ENCODE data around the gene KRT79. TPM values are rescaled to one million over a fixed set of nuclear protein-coding genes. Genes with fewer than 3 reads are reported as not detected.
A peak's percentile ranks its signal among the peaks of the same experiment; 100 is the strongest.

The KRT79 gene
- total and polyA plus RNA-seq, 2 of the 8 experiments (the other 6 are each of a cell fraction or from before 2014, with no cell fraction given): not detected

DNA sequence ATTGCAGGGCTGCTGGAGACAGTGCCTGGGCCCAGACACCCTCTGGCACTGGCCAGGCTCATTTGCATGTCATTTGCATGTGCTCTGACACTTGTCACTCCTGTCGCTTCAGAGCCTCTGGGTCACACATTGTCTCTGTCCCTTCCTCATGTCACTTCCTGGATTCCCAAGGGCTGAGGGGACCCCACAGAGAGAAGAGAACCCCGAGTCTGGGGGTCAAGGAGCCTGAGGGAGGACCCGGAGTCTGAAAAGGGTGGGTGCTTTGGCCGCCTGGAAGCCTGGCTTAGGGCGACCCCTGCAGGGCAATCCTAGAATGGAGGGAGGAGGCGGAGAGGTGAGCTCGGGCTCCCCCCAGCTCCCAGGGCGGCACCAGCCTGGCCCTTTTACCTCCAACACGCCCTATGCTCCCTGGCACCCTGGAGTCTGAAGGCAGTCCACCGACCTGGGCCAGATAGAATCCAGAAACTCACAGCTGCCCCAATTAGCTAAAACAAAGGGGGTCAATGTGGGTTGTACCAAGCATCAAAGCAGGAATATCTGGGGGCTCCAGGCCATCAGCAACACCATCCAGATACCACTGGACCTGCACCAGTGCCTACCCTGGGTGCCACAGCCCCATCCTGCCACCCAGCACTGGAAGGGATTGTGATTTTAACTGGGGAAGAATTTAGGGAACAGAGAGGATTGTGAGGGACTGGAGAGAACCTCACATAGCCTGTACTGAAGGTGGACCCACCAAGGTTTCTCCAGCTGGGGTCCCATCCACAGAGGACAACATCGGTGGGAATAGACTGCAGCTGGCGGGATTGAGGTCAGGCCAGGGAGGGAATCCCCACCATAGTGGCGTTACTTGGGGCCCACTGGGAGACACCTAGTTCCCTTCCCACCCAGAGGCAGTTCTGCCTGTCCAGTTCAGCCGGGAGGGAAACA, 36.5 kb upstream of the KRT79 start:
- H3K56ac ChIP-seq (replicated peaks; ENCODE audit: insufficient read length, low read depth, low read length): no peak overlapping the region
- no peak overlapping the region for H3K9ac ChIP-seq (replicated peaks in 1 of 4; ENCODE audit: extremely low read depth in 1 of 4, low read depth in 3 of 4, low read length in 3 of 4)
- no peak overlapping the region for H2AK5ac ChIP-seq (ENCODE audit: low read depth, low read length)
- H2BK12ac ChIP-seq (ENCODE audit: low read depth, low read length): no peak overlapping the region
- FAIRE-seq (no peak), DNase-seq (ENCODE audit: low read depth in 1 of 2, low spot score in 2 of 2) (peak in 1 of 2 experiments; percentile 98)
- H3K27me3 ChIP-seq (replicated peaks in 1 of 4; ENCODE audit: control insufficient read depth in 3 of 4, extremely low read depth in 1 of 4, insufficient read depth in 3 of 4, low read length in 3 of 4): peaks cover 0 to 22% (median 12%) of the 10 kb centered on the region in 4 experiments; a peak in 5 of 7 replicates
- H2BK15ac ChIP-seq (ENCODE audit: low read length): no peak overlapping the region; the same call in 1 of the 2 replicates
- no peak overlapping the region for H3K4me3 ChIP-seq (ENCODE audit: extremely low read depth in 1 of 4, insufficient read depth in 2 of 4, low read depth in 3 of 4, low read length in 4 of 4)
- H3K4me1 ChIP-seq (replicated peaks in 1 of 4; ENCODE audit: control insufficient read depth in 3 of 4, insufficient read depth in 4 of 4, low read length in 3 of 4): no peaks in the 10 kb centered on the region; a peak in 4 of 7 replicates
- H3K4ac ChIP-seq (replicated peaks; ENCODE audit: insufficient read length, low read depth, low read length): no peak overlapping the region
- 0 out of 2 replicates have a peak, but pooled peaks have one; percentile 50 for TF ChIP-seq JUND (IDR thresholded peaks at IDR 0.05; ENCODE audit: low read length)
- no peak for TF ChIP-seq TCF12 (IDR thresholded peaks at IDR 0.05; ENCODE audit: low read depth, low read length)
- 0 out of 2 replicates have a peak, but pooled peaks have one; percentile 18 for TF ChIP-seq YY1 (IDR thresholded peaks at IDR 0.05; ENCODE audit: low read depth, low read length)
- peak; percentile 96 to 98 for TF ChIP-seq RAD21 (IDR thresholded peaks at IDR 0.05 in 1 of 2, conservative IDR thresholded peaks at IDR 0.05 in 1 of 2; ENCODE audit: low read depth in 2 of 2, low read length in 2 of 2)
- TF ChIP-seq CTCF (IDR thresholded peaks at IDR 0.05; ENCODE audit: control extremely low read depth in 1 of 3, insufficient read depth in 1 of 3, low read depth in 1 of 3, low read length in 3 of 3): peak; percentile 86 to 98 (median 90)
- no peaks in the 10 kb centered on the region for H3K79me1 ChIP-seq (ENCODE audit: low read depth, low read length)
- H3K36me3 ChIP-seq (ENCODE audit: control insufficient read depth in 2 of 4, insufficient read depth in 4 of 4, low read length in 3 of 4): no peaks in the 10 kb centered on the region
- ChIA-PET CTCF (ENCODE audit: partially characterized antibody) (interaction anchor here (0.6 to 22.2 kb wide), 76 partner anchors 9 to 731 kb away, joined by 3 to 502 read pairs (median 4); partner anchors contain the start of genes KRT3 and KRT73), POLR2A (ENCODE audit: partially characterized antibody) (no interaction called here)
- H3K23me2 ChIP-seq (ENCODE audit: low read depth, low read length): peaks cover 5% of the 10 kb centered on the region; the same call in 1 of the 2 replicates
- no peak overlapping the region for H3K27ac ChIP-seq (ENCODE audit: low read depth, low read length)
- H3K4me2 ChIP-seq (ENCODE audit: insufficient read depth in 1 of 2, low read depth in 2 of 2, low read length in 2 of 2): no peak overlapping the region
- no peak overlapping the region for H2BK120ac ChIP-seq (replicated peaks; ENCODE audit: low read depth, low read length)
- no peak overlapping the region for H3K18ac ChIP-seq (ENCODE audit: extremely low read depth, low read length)
- peaks cover 0 to 1% of the 10 kb centered on the region in 2 experiments for H4K20me1 ChIP-seq (replicated peaks in 1 of 2; ENCODE audit: control insufficient read depth in 1 of 2, insufficient read depth in 2 of 2, low read length in 2 of 2)
- no peaks in the 10 kb centered on the region for H3K79me2 ChIP-seq (ENCODE audit: control insufficient read depth in 1 of 2, insufficient read depth in 2 of 2, low read length in 2 of 2)
- no peak overlapping the region for H4K8ac ChIP-seq (ENCODE audit: extremely low read depth, insufficient read depth, low read length)
- no peak overlapping the region for H3K14ac ChIP-seq (ENCODE audit: insufficient read length)
- H2AFZ ChIP-seq (ENCODE audit: low read length): no peak overlapping the region
- no peak overlapping the region for H4K5ac ChIP-seq (ENCODE audit: insufficient read length, low read depth, low read length)
- H2BK20ac ChIP-seq (ENCODE audit: low read length): no peak overlapping the region
- no peak overlapping the region for H4K91ac ChIP-seq (replicated peaks; ENCODE audit: insufficient read length, low read length)
- WGBS, 2 experiments (ENCODE audit: extremely low coverage in 1 of 2, insufficient coverage in 1 of 2, insufficient read length in 1 of 2, insufficient replicate concordance in 2 of 2, low coverage in 1 of 2, low lambda C conversion rate in 2 of 2, missing lambda C conversion rate in 1 of 2): 36% methylated on average over 14 of the region's 14 CpGs; no CpG with 5 or more reads in 1 of the 2 experiments
- H2BK5ac ChIP-seq (ENCODE audit: low read depth, low read length): no peak overlapping the region
- H3K23ac ChIP-seq (ENCODE audit: insufficient read length): no peak overlapping the region
- H3K9me3 ChIP-seq (ENCODE audit: insufficient read depth in 2 of 2, low read depth in 1 of 2, low read length in 1 of 2): no peaks in the 10 kb centered on the region

Measured in H1 (cell line).